Suppressor macrophage treated with lipopolysaccharide for 4 hours (primary cell): ENCODE results near the gene SBF1.
"Not testable (repeated sequence)": the region's sequence is repeated elsewhere in the genome, so short reads cannot be mapped to it uniquely, and the experiment has no call there.

Source experiments
- DNase-seq: peaks from one replicate; pipeline ENCODE4 v3.0.0-alpha.2; 2020

SBF1 gene

DNA sequence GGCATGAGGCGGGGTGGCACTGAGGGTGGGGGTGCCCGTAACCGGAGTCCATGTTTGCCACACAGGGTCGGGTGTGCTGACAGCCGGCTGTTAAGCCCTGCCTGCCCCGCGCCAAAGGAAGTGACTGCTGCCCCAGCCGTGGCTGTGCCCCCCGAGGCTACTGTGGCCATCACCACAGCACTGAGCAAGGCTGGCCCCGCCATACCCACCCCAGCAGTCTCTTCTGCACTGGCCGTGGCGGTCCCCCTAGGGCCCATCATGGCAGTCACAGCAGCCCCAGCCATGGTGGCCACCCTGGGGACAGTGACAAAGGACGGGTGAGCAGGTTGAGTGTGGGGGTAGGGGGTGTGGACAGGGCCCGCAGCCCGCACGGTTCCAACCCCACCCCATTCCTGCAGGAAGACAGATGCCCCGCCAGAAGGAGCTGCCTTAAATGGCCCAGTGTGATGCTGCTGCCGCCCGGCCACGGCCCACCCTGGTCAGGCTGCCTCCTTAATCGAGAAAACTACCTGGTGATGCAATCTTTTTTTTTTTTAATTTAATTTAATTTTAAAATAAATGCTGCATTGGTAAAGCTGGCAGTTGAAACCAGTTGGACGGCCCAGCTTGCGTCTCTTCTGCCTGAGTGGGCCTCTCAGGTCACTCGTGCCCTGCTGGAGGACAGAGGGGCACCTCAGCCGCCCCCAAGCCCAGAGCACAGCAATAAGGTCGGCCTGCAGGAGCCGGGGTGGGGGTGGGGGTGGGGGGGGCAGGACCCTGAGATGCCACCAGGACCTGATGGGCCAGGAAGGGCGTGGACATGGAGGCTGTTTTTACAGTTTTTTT is 30.8 kb downstream of the SBF1 start:
- DNase-seq = no peak

DNA sequence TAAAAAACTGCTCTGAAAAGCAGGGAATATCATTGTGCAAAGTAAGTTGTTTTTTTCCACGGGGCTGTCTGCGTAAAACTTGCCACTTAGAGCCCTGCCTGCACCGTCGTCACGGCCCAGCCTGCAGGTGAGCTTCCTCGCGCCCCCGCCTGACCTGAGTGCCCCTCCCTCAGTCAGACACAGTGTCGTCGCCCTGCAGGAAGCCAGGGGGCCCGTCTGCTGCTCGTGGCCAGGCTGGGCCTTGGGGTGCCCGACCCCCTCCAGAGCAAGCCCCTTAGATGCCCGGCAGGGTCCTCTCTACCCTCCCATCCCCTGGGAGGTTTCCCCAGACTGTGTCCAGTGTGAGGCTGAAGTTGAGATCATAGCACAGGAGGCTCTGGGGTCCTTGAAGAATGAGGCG is 31.6 kb downstream of the SBF1 start:
- DNase-seq = no peak

DNA sequence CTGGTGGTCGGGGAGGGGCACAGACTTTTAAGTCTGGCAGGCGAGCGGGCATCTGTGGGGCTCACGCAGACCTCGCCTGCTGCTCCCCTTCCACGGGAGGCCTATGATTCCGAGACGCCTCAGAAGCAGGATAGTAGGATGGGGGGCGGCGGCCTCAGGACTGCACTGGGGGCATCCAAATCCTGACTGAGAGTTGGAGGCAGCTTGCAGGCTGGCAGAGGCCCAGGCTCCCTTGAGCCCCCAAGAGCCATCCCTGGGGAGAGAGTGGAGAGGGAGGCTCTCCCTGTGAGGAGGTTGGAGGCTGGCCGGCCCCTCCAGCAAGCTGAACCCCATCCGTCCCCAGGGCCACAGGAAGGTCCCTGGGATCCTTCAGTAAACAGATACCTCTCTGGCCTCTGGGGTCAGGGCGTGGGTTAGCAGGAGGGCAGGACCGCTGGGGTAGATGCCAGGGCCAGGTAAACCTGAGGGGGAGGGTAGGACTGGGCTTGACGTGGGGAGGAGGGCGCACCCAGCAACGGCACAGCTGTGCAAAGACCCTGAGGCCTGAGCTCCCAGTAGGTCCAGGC is 33.3 kb downstream of the SBF1 start:
- DNase-seq = no peak

DNA sequence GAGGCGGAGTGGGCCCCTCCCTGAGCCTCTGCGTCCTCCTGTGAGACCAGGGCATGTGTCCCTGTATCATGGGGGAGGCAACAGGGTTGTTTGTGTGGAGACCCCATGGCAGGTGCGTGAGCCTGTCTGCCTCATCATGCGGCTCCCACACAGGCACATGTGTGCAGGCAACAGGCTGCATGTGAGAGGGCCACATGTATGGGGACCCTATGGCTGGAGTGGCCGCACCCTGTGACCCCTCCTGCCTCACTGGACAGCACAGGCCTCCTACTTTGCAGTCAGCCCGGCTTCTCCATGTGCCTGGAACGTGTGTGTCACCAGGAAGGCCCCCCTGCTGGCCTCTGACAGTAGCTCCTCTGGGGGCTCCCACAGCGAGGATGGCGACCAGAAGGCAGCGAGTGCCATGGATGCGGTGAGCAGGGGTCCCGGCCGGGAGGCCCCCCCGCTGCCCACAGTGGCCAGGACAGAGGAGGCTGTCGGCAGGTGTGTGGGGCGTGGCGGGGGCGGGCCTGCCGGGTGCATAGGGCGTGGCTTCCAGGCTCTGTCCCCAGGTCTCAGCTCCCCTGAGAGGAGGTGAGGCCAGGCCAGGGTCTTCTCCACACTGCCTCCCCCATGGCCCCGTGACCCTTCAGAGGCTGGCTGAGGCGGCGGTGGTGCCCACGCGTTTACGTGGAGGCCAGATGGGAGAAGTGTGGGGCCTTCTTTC is 34.1 kb downstream of the SBF1 start:
- DNase-seq = no peak

DNA sequence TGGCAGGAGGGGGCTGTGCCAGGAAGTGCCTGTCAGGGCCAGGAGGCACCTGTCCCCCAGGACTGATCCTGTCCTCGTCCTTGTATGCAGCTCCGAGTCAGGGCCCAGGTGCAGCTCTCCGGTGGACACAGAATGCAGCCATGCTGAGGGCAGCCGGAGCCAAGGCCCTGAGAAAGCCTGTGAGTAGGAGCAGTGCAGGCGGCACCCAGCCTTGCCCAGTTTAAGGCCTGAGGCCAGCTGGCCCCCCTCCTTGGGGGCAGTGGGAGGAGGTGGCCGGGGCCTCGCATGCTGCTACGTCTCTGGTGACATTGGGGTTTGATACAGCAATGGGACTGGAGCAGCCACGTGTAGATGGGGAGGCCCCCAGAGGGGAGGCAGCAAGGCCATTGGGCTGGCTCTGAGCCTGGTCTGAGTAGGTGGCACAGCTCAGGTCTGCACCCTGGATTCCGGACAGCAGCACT is 34.9 kb downstream of the SBF1 start:
- no peak for DNase-seq

DNA sequence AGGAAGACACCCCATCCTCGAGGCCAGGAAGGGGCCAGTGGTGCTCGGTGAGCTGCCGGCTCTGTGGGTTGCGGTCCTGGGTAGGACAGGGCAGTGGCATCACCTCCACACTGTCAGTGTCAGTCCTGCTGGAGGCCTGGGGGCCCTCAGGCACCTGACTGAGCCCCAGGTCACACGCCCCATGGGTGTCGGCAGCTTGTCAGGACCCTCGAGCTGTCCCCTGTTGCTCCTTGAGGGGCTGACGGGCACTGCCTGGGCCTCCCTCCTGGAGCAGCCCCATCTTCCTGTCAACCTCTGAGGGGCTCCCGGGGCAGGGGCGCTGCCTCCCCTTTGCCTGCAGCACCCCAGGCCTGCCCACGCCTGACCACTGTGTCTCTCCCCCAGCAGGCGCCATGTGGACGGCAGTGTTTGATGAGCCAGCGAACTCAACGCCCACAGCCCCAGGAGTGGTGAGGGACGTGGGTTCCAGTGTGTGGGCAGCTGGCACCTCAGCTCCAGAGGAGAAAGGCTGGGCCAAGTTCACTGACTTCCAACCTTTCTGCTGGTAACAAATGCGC is 35.4 kb downstream of the SBF1 start:
- no peak for DNase-seq

DNA sequence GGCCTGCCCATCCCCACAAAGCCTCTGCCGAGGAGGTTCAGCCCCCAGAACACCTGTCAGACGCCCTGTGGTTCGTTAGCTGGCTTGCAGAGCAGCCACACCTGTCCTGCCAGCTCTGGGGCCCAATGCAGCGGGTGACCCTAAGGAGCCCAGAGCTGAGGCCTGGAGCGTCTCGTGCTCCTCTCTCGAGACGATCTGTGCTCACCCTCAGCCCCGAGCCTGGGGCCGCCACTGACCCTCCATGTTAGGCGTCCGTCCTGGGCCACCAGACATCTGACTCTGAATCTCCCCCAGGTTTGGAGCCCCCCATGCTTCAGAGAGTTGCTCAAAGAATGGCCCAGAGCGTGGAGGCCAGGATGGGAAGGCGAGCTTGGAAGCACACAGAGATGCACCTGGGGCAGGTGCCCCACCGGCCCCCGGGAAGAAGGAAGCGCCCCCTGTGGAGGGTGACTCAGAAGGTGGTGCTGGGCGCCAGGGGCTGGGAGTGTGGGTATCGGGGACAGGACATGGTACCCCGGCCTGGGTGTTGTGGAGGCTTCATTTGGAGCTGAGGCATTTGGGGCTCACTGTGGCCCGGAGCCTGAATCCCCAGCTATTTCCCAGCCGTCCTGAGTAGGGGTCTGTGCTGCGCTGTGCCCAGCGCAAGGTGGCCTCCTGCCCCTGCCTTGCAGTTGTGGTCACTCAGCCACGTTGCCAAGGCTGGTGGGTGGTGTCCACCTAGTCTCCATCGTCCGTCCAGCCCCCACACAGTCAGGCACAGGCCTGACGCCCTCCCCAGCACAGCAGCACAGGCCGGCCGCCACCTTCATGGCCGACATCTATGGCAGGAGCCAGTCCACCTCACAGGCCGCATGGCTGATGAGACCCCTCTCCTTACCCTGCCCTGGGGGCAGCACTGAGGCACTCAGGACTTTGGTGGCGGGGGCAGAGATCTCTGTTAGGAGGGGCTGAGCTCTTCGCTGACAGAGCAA is 36.2 kb downstream of the SBF1 start:
- no peak for DNase-seq

DNA sequence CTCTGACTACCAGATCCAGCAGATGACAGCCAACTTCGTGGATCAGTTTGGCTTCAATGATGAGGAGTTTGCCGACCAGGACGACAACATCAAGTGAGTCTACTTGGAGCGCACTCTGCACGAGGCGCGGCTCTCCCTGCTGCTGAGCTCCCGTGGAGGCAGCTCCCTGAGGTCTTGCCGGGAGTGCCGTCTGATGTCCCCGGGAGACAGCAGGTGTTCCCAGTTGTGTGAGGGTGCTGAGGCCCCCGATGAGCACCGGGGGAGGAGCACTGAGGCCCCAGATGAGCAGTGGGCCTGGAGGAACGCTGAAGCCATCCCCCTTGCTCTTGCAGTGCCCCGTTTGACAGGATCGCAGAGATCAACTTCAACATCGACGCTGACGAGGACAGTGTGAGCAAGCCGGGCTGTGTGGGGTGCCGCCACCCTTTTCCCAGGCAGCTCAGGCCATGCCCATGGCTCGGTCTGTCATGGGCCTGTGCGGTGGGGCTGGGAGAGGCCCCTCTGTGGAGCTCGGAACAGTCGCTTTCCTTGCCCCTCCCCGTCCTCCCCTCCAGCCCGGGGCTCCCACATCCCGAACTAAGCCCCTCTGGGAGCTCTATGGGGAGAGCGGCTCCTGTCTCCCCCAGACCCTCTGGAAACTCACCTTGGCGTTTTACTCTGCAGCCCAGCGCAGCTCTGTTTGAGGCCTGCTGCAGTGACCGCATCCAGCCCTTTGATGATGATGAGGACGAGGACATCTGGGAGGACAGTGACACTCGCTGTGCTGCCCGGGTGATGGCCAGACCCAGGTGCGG is 37.1 kb downstream of the SBF1 start:
- no peak for DNase-seq

DNA sequence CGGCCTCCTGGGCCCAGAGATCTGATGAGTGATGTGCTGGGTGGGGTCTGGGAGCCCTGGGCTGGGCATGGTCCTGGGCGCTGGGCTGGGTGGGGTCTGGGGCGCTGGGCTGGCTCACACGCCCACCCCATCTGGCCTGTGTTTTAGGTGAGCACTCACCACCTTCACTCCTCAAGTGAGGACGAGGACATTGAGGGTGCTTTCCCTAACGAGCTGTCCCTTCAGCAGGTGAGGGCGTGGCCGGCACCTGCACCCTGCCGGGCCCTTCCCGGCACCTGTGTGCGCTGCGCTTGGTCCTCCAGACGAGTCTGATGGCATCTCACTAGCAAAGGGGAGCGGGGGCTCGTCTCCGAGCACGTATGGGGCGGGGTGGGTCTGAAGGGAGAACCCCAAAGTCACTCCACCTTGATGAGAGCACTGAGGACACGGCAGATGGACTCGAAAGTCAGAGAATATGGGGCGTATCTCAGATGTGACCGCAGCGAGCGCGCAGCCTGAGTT is 37.9 kb downstream of the SBF1 start:
- no peak for DNase-seq

DNA sequence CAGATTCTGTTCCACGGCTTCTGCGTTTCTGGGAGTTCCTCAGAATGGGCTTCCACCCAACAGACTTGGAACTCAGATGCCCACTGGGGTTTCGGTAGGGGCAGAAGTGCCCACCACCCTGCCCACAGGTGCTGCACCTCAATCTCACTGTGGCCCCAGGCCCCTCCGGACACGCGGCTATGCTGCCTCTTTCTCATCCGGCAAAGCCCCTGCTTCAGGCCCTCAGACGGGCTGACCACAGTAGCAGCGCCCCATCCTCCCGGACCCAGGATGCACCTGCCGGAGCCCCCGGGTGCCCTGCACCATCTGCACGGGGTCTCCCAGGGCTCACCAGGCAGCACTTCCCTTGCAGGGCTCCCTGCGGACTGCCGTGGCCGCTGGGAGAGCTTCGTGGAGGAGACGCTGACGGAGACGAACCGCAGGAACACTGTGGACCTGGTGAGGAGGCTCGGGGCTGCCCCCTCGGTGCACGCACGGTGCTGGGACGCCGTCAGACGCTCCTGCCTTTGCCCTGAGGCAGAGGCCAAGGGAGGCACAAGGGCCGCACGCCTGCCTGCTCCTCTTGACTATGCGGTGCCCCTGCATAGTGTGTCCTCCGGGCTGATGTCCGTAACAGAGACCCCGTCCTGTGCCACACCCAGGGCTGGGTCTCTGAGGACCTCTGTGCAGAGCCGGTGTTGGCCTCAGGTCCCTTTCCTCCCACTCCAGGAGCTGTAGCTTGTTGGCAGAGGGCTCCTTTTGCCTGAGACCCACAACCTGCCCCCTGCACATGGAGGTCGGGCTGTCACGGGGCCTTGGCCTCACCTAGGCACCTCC is 38.6 kb downstream of the SBF1 start:
- no peak for DNase-seq

DNA sequence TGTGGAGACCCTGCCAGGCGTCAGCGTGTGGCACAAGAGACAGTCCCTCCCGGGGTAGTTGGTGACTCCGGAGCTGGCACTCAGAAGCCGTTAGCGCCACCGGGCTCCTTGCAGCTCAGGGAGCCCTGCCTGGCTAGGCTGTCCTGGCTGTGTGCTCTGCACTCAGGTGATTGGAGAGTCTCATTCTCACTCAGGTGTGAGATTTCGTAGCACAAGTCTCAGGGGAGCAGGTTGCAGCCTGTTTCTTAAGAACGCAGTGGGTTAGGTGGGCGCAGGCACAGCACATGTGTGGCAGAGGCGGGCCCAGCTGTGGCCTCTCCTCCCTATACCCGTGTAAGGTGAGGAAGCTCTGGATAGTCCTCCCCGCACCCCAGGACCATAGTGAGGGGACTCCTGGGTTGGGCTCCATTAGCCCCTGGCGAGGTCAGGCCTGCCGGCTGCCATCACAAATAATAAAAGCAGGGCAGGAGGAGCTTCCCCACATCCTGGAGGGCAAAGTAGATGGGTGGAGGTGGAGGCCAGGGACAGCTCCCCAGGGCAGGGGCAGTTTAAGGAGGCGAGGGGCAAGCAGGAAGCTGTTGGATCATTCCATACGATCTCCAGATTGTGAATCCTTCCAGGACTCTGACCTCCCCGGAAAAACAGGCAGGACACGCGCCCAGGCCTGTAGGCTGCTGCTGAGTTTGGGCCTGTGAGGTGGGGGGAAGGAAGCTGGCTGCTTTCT is 39.4 kb downstream of the SBF1 start:
- no peak for DNase-seq

DNA sequence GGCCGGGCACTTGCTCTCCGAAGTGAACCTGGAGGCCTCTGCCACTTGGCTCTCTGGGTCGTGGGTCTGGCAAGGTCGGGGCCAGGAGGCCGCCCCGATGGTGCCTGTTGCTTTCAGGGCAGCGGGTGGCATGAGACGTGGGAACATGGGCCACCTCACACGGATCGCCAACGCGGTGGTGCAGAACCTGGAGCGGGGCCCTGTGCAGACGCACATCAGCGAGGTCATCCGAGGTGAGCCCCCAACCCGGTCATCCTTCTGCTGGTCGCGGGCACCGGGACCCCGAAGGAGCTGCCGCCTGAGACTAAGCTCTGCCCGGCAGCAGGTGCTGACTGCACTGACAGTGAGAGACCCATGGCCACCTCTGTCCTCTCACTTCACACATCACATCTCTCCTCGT is 40.0 kb downstream of the SBF1 start:
- no peak for DNase-seq

DNA sequence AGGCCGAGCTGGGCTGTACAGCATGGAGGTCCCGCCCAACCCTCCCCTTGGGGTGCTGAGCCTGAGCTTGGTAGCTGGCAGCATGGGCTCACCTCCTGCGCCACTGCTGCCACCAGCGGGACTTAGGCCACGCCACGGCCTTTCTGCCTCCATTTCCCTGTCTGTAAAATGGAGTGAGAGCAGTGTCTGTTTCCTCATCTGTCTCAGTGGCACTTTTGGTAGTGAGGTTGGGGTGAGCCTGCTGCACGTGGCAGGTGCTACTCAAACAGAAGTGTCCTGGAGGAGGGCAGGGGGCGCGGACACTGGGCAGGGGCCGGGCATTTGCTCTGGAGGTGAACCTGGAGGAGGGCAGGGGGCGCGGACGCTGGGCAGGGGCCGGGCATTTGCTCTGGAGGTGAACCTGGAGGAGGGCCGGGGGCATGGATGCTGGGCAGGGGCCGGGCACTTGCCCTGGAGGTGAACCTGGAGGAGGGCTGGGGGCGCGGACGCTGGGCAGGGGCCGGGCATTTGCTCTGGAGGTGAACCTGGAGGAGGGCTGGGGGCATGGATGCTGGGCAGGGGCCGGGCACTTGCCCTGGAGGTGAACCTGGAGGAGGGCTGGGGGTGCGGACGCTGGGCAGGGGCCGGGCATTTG is 41.8 kb downstream of the SBF1 start:
- DNase-seq = not testable (repeated sequence)

DNA sequence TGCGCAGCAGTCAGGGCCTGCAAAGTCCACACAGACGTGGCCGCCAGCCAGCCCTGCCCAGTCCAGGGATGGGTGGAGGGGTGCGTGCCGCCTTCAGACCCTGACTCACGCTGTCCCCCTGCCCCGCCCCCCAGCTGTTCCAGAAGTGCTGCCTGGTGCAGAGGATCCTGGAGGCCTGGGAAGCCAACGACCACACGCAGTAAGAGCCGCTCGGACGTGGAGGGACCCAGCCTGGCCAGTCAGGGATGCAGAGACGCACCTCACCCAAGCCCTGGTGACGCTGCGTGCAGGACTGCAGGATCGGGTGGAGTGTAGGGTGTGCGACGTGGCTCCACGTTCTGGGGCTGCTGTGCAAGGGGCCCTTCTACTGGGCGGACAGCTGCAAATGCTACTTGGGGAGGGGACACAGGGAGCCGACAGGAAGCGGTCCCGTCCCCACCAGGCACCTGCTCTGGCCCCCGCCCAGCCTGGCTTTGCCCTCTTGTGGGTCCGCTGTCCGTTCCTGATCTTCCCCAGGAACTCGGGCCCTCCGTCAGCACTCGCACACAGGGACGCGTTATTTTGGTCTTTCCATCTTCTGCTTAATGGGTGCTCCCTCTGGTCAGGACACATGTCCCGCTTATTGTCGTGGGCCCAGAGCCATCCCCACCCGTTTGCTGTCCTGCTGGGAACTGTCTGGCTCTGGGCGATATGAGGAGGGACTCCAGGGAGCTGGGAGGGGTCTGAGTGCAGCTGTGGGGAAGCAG is 42.5 kb downstream of the SBF1 start:
- no peak for DNase-seq

DNA sequence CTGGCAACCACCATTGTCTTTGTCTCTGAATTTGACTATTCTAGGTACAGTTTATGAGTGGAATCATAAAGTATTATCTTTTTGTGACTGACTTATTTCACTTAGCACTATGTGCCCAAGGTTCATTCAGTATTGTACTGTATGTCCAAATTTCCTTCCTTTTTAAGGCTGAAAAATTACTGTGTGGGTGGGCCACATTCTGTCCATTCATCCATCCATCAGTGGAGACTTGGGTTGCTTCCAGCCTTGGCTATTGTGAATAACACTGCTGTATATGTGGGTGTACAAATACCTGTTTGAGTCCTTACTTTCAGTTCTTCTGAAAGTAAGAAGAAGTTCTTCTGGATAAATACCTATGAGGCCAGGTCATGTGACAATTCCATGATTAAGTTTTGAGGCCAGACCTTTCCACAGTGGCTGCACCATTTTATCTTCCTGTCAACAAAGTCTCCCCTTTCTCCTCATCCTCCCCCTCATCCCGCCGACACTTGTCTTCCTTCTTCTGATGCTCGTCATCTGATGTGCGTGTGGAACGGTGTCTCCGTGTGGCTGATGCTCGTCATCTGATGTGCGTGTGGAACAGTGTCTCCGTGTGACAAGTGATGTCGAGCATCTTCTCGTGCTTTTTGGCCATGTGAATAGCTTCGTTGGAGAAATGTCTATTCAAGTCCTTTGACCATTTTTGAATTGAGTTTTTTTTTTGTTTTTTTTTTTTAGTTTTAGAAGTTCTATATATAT is 49.5 kb downstream of the SBF1 start:
- no peak for DNase-seq

DNA sequence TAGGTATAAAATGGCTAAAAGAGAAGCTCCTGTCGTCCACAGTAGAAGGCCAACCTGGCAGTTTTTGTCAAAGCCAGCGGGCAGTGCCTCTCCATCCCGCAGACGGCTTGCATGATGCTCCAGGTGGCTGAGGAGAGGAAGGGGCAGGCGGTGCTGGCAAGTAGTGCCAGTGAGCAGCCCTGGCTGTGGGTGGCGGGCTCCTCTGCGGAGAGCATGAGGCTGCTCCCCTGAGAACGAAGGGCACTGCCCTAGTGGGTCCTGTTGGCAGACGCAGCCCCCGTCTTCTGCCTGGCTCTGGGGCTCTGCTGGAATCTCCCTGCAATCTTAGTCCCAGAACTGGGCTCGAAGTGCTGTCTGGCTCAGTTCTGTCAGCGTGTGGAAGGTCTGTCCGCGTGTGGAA is 50.9 kb downstream of the SBF1 start:
- DNase-seq = no peak

DNA sequence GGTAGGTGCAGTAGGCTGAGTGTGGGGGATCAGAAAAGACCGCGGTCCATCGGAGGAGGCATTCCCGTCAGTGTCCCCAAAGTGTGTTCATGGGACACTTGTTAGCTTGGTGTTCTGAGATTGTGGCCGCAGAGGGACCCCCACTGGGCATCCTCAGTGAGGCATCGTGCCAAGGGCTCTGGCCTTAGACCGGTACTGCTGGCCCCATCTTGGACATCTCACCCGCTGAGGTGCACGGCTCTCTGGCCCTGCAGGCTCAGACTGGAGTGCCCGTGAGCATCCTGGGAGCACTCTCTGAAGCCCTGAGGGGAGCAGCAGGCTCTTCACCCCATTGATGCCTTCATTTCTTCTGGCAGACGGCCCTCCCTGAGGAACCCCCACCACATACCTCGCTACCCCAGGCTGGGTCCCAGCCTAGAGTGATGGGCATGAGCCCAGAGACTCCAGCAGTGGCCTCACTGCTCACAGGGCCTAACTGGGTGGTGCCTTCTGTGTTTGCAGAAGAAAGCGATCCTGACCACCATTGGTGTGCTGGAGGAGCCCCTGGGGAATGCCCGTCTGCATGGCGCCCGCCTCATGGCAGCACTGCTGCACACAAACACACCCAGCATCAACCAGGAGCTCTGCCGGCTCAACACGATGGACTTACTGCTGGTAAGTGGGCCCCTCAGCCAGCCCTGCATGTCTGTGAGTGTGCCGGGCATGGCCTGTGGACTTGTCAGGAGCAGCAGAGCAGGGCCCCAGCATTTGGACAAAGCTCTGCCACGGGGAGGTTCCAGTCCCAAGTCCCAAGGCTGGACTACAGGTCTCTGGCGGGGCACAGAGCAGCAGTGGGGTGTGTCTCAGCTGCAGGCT is 51.6 kb downstream of the SBF1 start:
- no peak for DNase-seq
